Breast epithelium (tissue), 4 donors: ENCODE results near the gene REXO1. TPM values are rescaled to one million over a fixed set of nuclear protein-coding genes. Genes with fewer than 3 reads are reported as not detected.
A peak's percentile ranks its signal among the peaks of the same experiment; 100 is the strongest.
"Not testable (repeated sequence)": the region's sequence is repeated elsewhere in the genome, so short reads cannot be mapped to it uniquely, and the experiment has no call there.

ENCODE experiments used
- DNase-seq, 2 donors: peaks; one replicate each; pipeline ENCODE4 v3.0.0-alpha.2; 2019; ENCODE audit warnings: low spot score in 2 of 2
- H3K27ac ChIP-seq, 2 donors: fragments of 200-600 bp; sonication (generic) in 1 of 2; one replicate each; pipeline ENCODE4 v1.5.1; 2016 to 2019; ENCODE audit warnings: mild to moderate bottlenecking in 1 of 2
- H3K27me3 ChIP-seq, 2 donors: fragments of 200-600 bp; sonication (generic) in 1 of 2; one replicate each; pipeline versions ENCODE4 v1.5.1 to v1.6.0; 2017 to 2019; ENCODE audit warnings: control low read depth in 1 of 2, mild to moderate bottlenecking in 1 of 2
- H3K36me3 ChIP-seq: fragments of 200-600 bp; one replicate; pipeline ENCODE4 v1.5.1; 2019
- H3K4me1 ChIP-seq, 2 donors: fragments of 200-600 bp; sonication (generic); one replicate each; pipeline ENCODE4 v1.5.1; 2016 to 2019; ENCODE audit warnings: control low read depth in 1 of 2
- H3K4me3 ChIP-seq, 3 donors: fragments of 200-600 bp; sonication (generic); 1 replicate in 2 of 3; 2 replicates in 1 of 3; pipeline ENCODE4 v1.5.1; 2016 to 2019; ENCODE audit warnings: mild to moderate bottlenecking in 3 of 3, moderate library complexity in 2 of 3
- H3K9me3 ChIP-seq, 2 donors: fragments of 200-600 bp; sonication (generic) in 1 of 2; one replicate each; pipeline ENCODE4 v1.5.1; 2016 to 2019; ENCODE audit warnings: control low read depth in 1 of 2
- POLR2A ChIP-seq: fragments of 450-650 bp; IDR thresholded peaks from one replicate; pipeline ENCODE4 v1.6.1; 2016; ENCODE audit warnings: antibody characterized with exemption, mild to moderate bottlenecking, moderate library complexity
- POLR2AphosphoS5 ChIP-seq, 3 donors: sonication (generic); formaldehyde crosslinking; IDR thresholded peaks; one replicate each; pipeline ENCODE4 v1.6.1; 2017; ENCODE audit warnings: antibody characterized with exemption in 3 of 3
- intact Hi-C: fragments of 100-400 bp; cut with DNase I; formaldehyde crosslinking; loops from one replicate; pipeline ENCODE4 v1.15.1; 2023; ENCODE audit warnings: low total_unique reads
- total RNA-seq, 3 donors: library from RNA; depleted of rRNA; stranded (reverse); fragments of >200 nt; gene quantifications; one replicate each; pipeline ENCODE4 v1.1.0, GENCODE V29; 2016
- TF ChIP-seq, protein P1 (sequence below), 3 donors: fragments of 450-650 bp; IDR thresholded peaks; one replicate each; pipeline ENCODE4 v1.5.1; 2016 to 2017; ENCODE audit warnings: antibody characterized with exemption in 3 of 3, mild to moderate bottlenecking in 3 of 3, moderate library complexity in 3 of 3

The REXO1 gene
- total RNA-seq, 3 donors from 2014 or later, result 10.4 to 25.2 (median 19.7) TPM

DNA sequence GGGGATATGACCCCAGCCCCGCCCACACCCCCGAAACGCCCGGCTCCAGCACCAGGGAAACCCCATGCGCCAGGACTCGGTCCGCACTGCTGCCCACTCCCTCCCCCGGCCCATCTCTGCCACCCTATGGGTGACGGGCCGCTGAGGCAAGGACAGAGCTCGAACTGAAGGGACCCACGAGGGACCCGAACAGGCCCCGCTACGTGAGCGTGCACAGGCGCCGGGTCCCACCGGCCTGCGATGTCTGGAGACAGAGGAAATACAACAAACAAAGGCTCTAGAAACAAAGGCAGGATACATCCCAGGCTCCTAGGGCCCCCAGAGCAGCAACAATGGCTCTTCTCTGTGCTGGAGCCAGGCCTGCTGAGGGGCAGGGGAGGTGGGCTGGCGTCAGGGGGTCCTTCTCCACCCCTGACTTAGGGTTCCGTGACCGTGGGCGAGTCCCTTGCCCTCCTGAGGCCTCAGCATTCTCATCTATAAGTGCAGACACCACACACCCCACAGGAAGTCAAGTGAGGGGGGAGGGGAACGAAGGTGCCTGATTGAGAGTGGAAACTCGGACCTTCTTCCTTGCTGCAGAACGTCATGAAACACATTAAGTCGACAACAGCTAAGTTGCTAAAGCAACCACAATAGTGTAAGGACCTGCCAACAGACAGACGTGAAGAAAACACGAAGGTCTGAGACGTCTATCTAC is 34.0 kb upstream of the REXO1 start:
- Histone ChIP-seq H3K27ac (peak overlapping the region; percentile 72 to 82), H3K27me3 (no peaks in the 10 kb centered on the region), H3K36me3 (no peaks in the 10 kb centered on the region), H3K4me3 (peak overlapping the region; percentile 7 to 95 (median 91)), H3K9me3 (no peaks in the 10 kb centered on the region), H3K4me1 (peaks cover 14 to 27% of the 10 kb centered on the region in 2 donors)
- no peak for DNase-seq
- TF ChIP-seq, protein P1, sequence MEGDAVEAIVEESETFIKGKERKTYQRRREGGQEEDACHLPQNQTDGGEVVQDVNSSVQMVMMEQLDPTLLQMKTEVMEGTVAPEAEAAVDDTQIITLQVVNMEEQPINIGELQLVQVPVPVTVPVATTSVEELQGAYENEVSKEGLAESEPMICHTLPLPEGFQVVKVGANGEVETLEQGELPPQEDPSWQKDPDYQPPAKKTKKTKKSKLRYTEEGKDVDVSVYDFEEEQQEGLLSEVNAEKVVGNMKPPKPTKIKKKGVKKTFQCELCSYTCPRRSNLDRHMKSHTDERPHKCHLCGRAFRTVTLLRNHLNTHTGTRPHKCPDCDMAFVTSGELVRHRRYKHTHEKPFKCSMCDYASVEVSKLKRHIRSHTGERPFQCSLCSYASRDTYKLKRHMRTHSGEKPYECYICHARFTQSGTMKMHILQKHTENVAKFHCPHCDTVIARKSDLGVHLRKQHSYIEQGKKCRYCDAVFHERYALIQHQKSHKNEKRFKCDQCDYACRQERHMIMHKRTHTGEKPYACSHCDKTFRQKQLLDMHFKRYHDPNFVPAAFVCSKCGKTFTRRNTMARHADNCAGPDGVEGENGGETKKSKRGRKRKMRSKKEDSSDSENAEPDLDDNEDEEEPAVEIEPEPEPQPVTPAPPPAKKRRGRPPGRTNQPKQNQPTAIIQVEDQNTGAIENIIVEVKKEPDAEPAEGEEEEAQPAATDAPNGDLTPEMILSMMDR (IDR thresholded peaks at IDR 0.05), result no peak
- no peak for TF ChIP-seq POLR2AphosphoS5 (IDR thresholded peaks at IDR 0.05)
- intact Hi-C loops, result no loop called here

DNA sequence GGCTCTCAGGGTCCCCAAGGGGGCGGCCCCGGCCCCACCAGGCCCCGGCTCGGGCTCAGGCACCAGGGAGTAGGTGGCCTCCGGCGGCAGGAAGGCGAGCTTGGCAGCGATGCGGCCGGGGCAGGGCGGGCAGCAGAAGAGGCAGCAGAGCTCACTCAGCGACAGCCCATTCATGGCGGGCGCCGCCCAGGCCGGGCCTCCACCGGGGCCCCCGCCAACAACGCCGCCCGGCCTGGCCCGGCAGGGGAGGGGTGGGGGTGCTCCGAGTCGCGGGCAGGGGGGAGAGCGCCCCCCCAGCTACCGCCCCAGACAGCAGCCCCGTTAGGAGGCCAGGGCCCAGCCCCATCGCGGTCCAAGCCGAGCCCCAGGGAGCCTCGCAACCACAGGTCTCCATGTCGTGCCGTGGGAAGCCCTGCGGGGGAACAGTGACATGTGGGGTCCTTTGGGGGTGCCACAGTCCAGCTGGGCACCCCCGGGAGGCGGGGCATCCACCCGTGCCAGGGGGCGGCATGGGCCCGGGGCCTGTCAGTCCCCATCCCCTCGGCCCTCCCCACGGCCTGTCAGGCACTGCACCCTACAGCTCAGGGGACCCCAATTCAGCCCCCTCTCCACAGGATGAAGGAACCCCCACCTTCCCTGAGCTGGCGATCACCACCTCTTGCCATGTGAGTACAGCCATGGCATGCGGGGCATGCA is 33.3 kb upstream of the REXO1 start:
- peak overlapping the region; percentile 48 to 72 for H3K27ac ChIP-seq
- H3K27me3 ChIP-seq, H3K9me3 ChIP-seq, H3K36me3 ChIP-seq, DNase-seq, intact Hi-C loops: not testable (repeated sequence)
- peaks cover 16 to 30% of the 10 kb centered on the region in 2 donors for H3K4me1 ChIP-seq
- peak overlapping the region; percentile 7 to 95 (median 20) for H3K4me3 ChIP-seq

DNA sequence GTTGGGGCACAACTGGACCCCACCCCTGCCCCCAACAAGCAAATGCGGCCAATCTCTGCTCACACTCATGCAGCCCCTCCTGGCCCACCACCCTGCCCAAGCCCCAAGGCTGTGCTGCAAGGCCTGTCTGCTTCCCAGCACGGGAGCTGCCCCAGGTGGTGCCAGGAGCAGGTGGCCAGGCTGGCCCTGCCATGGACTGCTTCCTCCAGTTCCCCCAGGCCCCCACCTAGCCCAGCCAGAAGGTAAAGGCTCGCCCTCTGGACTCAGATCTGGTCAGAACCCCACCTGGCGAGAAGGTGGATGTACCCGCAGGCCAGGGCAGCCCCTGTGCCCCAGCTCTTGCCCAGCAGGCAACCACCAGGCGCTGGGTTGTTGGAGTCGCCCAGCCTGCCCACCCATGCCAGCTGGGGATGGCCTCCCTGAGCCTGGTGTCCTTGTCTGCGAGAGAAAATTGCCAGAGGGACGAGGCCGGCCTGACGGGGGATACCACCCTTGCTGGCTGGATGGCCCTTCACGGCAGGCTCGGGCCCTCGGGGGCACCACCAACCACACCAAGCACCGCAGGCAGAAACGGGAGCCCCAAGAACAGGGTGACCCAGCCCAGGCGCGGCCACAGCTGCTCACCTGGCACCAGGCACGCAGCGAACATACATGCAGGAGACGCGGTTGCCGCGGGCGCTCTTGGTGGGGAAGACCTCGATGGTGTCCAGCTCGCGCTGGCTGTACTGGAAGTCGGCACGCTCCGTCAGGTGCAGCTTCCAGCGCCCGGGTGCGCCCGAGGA is 32.5 kb upstream of the REXO1 start:
- Histone ChIP-seq H3K4me3 (peak overlapping the region in 2 of 3 donors; percentile 20 to 95), H3K27ac (peak overlapping the region; percentile 48 to 72), H3K9me3 (no peaks in the 10 kb centered on the region), H3K4me1 (peaks cover 19 to 33% of the 10 kb centered on the region in 2 donors), H3K36me3 (no peaks in the 10 kb centered on the region), H3K27me3 (no peaks in the 10 kb centered on the region)
- TF ChIP-seq POLR2AphosphoS5 (IDR thresholded peaks at IDR 0.05), result no peak
- TF ChIP-seq, protein P1 (IDR thresholded peaks at IDR 0.05), result no peak
- TF ChIP-seq POLR2A, result no peak
- intact Hi-C loops, result no loop called here
- DNase-seq, result no peak

DNA sequence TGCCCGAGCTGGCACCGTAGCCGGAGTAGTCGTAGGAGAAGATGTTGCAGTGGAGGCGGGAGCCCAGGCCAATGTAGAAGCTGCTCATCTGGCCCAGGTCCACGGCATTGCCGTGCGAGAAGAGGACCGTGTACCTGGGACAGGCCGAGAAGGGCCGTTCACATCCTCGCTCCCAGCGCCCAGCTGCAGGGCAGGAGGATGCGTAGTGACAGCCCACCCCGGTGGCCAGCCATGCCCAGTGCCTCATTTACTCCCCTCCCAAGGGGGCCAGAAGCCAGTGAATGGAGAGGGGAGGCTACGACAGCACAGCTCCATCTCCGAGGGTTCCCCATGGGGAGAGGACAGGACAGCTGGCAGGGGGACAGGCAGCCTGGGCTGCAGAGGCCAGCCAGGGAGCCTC is 31.7 kb upstream of the REXO1 start:
- Histone ChIP-seq H3K4me3 (peak overlapping the region in 1 of 3 donors; percentile 95), H3K4me1 (peaks cover 19 to 33% of the 10 kb centered on the region in 2 donors)
- DNase-seq, H3K27ac ChIP-seq, H3K9me3 ChIP-seq, H3K36me3 ChIP-seq, intact Hi-C loops, H3K27me3 ChIP-seq: not testable (repeated sequence)

DNA sequence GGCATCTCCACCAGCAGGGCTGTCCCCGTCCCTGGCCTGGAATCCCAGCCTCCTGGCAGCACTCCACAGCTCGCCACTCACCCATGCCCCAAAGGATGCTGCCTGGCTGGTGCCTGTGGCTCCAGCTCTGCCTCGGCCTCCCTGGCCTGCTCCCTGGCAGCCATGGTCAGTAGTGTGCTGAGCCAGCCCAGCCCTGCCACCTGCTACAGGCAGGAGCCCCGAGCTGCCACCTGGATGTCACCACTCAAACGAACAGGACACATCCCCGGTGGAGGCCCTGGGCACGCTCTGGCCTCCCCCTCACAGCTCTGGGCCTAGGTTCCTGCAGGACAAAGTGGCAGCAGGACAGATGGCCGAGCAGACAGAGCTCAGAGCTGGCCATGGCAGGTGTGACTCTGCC is 30.3 kb upstream of the REXO1 start:
- H3K9me3 ChIP-seq, intact Hi-C loops, H3K36me3 ChIP-seq, H3K27ac ChIP-seq, H3K4me3 ChIP-seq, DNase-seq, H3K27me3 ChIP-seq: not testable (repeated sequence)
- peaks cover 22 to 33% of the 10 kb centered on the region in 2 donors for H3K4me1 ChIP-seq

DNA sequence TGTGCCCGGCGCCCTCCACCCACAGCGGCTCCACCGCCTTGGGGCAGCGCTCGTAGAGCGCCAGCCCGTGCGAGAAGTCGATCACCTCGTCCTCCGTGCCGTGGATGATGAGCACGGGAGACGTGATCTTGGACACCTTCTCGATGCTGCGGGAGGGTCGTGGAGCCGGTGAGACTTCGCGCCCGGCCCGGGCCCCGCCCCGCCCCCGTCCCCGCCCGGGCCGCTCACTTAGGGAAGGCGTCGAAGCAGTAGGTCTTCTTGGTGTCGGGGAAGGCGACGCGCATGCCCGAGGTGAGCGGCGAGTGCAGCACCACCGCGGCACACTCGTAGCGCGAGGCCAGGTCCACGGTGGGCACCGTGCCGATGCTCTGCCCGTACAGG is 29.0 kb upstream of the REXO1 start:
- DNase-seq, H3K27me3 ChIP-seq, H3K9me3 ChIP-seq, H3K36me3 ChIP-seq, H3K27ac ChIP-seq, H3K4me3 ChIP-seq, intact Hi-C loops: not testable (repeated sequence)
- peaks cover 26 to 33% of the 10 kb centered on the region in 2 donors for H3K4me1 ChIP-seq

DNA sequence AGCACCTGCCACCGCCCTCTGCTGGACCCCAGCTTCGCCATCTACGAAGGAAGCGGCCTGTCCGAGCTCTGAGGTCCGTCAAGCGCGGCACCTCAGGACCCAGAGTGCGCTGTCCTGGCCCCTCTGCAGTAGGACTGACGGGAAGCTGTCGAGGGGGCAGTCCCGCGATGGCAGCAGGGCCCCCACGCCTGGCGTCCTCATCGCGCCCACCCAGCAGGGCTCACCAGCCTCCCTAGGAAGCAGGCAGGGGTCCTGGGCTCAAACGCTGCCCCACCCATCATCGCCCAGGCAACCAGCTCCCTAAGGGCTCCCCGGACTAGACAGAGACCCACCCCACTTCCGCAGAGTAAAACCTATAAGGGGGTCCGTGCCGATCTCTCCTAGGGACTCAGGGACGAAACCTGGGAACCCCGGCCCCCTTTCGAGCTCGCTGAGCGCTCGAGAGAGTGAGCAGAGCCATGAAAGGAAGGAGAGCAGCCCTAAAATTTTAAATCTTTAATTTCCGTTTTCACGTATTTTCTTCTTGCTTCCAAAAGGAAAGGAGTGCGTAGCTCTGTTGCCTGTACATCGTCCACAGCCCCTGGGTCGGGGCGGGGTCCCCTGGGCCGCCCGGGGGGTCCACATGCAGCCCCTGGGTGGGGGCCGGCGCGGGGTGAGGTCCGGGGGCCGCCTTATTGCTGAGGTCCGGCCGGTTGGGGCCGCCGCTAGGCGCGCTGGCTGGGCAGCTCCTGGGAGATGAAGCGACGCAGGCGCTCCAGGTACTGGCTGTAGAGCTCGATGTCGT is 28.4 kb upstream of the REXO1 start:
- DNase-seq, intact Hi-C loops, H3K36me3 ChIP-seq, H3K9me3 ChIP-seq, H3K27me3 ChIP-seq: not testable (repeated sequence)
- H3K4me1 ChIP-seq, result peaks cover 20 to 29% of the 10 kb centered on the region in 2 donors
- H3K27ac ChIP-seq, result peak overlapping the region; percentile 89 to 97
- H3K4me3 ChIP-seq, result peak overlapping the region; percentile 76 to 94 (median 93)
